ENCODE measurements around the gene TNFRSF17. TPM values are rescaled to one million over a fixed set of nuclear protein-coding genes. Genes with fewer than 3 reads are reported as not detected.

TNFRSF17 gene
- total and polyA plus RNA-seq, 2 of the 8 experiments (the other 6 are each of a cell fraction or from before 2014, with no cell fraction given), result not detected

DNA sequence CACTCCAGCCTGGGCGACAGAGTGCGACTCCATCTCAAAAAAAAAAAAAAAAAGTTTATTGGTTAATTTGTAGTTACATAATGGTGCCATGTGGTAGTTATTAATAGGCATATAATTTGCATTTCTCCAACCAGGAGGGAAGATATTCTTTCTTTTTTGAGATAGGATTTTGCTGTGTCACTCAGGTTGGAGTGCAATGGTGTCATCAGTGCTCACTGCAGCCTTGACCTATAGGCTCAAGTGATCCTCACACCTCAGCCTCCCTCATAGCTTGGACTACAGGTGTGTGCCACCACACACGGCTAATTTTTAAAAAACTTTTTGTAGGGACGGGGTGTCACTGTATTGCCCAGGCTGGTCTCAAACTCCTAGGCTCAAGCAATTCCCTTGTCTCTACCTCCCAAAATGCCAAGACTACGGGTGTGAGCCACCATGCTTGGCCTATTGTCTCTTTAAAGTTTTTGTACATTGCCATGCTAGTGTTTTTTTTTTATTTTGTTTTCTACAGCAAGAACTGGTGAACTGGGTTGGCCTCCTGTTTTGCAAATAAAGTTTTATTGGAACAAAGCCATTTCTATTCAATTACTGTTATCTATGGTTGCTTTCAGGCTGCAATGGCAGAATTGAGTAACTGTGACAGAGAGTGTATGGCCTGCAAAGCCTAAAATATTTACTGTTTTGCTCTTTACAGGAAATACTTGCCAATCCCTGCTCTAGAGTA lies 23.4 kb downstream of the TNFRSF17 start:
- no peak overlapping the region for H2BK20ac ChIP-seq (ENCODE audit: low read length)
- no peaks in the 10 kb centered on the region for H3K36me3 ChIP-seq (ENCODE audit: control insufficient read depth in 2 of 4, insufficient read depth in 4 of 4, low read length in 3 of 4)
- no peak overlapping the region for H3K14ac ChIP-seq (ENCODE audit: insufficient read length)
- no peak overlapping the region for H2BK15ac ChIP-seq (ENCODE audit: low read length)
- H3K27ac ChIP-seq (ENCODE audit: low read depth, low read length), result no peak overlapping the region
- DNase-seq (ENCODE audit: low read depth in 1 of 2, low spot score in 2 of 2), result no peak
- no peak overlapping the region for H2BK120ac ChIP-seq (replicated peaks; ENCODE audit: low read depth, low read length)
- H3K23me2 ChIP-seq (ENCODE audit: low read depth, low read length), result 0 out of 2 replicates have a peak, but pooled peaks cover 2% of the 10 kb centered on the region
- no peak overlapping the region for H2BK5ac ChIP-seq (ENCODE audit: low read depth, low read length)
- no peaks in the 10 kb centered on the region for H3K79me2 ChIP-seq (ENCODE audit: control insufficient read depth in 1 of 2, insufficient read depth in 2 of 2, low read length in 2 of 2)
- H3K27me3 ChIP-seq (replicated peaks in 1 of 4; ENCODE audit: control insufficient read depth in 3 of 4, extremely low read depth in 1 of 4, insufficient read depth in 3 of 4, low read length in 3 of 4), result no peaks in the 10 kb centered on the region; a peak in 1 of 7 replicates
- no peak overlapping the region for H3K4me3 ChIP-seq (ENCODE audit: extremely low read depth in 1 of 4, insufficient read depth in 2 of 4, low read depth in 3 of 4, low read length in 4 of 4)
- no peak for FAIRE-seq
- 71% methylated on average over 4 of the region's 5 CpGs; no CpG with 5 or more reads in 1 of the 2 experiments for WGBS, 2 experiments (ENCODE audit: extremely low coverage in 1 of 2, insufficient coverage in 1 of 2, insufficient read length in 1 of 2, insufficient replicate concordance in 2 of 2, low coverage in 1 of 2, low lambda C conversion rate in 2 of 2, missing lambda C conversion rate in 1 of 2)
- peaks cover 3% of the 10 kb centered on the region in 2 experiments for H4K20me1 ChIP-seq (replicated peaks in 1 of 2; ENCODE audit: control insufficient read depth in 1 of 2, insufficient read depth in 2 of 2, low read length in 2 of 2)
- H3K4me2 ChIP-seq (ENCODE audit: insufficient read depth in 1 of 2, low read depth in 2 of 2, low read length in 2 of 2), result no peak overlapping the region
- H4K91ac ChIP-seq (replicated peaks; ENCODE audit: insufficient read length, low read length), result no peak overlapping the region
- no peak overlapping the region for H3K4ac ChIP-seq (replicated peaks; ENCODE audit: insufficient read length, low read depth, low read length)
- ChIA-PET POLR2A (ENCODE audit: partially characterized antibody) (no interaction called here), CTCF (ENCODE audit: partially characterized antibody) (no interaction called here)
- no peak overlapping the region for H3K56ac ChIP-seq (replicated peaks; ENCODE audit: insufficient read length, low read depth, low read length)
- no peak overlapping the region for H2AK5ac ChIP-seq (ENCODE audit: low read depth, low read length)
- no peaks in the 10 kb centered on the region for H3K79me1 ChIP-seq (ENCODE audit: low read depth, low read length)
- no peak overlapping the region for H2BK12ac ChIP-seq (ENCODE audit: low read depth, low read length)
- H4K8ac ChIP-seq (ENCODE audit: extremely low read depth, insufficient read depth, low read length), result no peak overlapping the region
- no peak overlapping the region for H3K18ac ChIP-seq (ENCODE audit: extremely low read depth, low read length)
- H3K9me3 ChIP-seq (ENCODE audit: insufficient read depth in 2 of 2, low read depth in 1 of 2, low read length in 1 of 2), result no peaks in the 10 kb centered on the region
- no peak overlapping the region for H3K23ac ChIP-seq (ENCODE audit: insufficient read length)
- H3K9ac ChIP-seq (replicated peaks in 1 of 4; ENCODE audit: extremely low read depth in 1 of 4, low read depth in 3 of 4, low read length in 3 of 4), result no peak overlapping the region
- no peaks in the 10 kb centered on the region; a peak in 1 of 7 replicates for H3K4me1 ChIP-seq (replicated peaks in 1 of 4; ENCODE audit: control insufficient read depth in 3 of 4, insufficient read depth in 4 of 4, low read length in 3 of 4)
- no peak overlapping the region for H2AFZ ChIP-seq (ENCODE audit: low read length)
- no peak overlapping the region for H4K5ac ChIP-seq (ENCODE audit: insufficient read length, low read depth, low read length)

Data from H1 (cell line).